Spinal cord (tissue), 10 donors: Measurements from ENCODE around the gene DLEU7. TPM values are rescaled to one million over a fixed set of nuclear protein-coding genes. Genes with fewer than 3 reads are reported as not detected.
A peak's percentile ranks its signal among the peaks of the same experiment; 100 is the strongest.

Experiments
- DNase-seq, 6 donors: peaks; one replicate each; pipeline versions ENCODE4 v3.0.0 to v3.0.0-alpha.2; 2013 to 2015; ENCODE audit warnings: low spot score in 6 of 6, low read depth in 4 of 6
- H3K27ac ChIP-seq: one replicate; pipeline ENCODE4 v1.5.1; 2013; ENCODE audit warnings: low read depth, low read length, control low read depth
- H3K27me3 ChIP-seq: one replicate; pipeline ENCODE4 v1.6.1; 2013; ENCODE audit warnings: low read length; ENCODE audit not compliant: control insufficient read depth, insufficient read depth
- H3K36me3 ChIP-seq: one replicate; pipeline ENCODE4 v1.6.1; 2013; ENCODE audit warnings: low read length; ENCODE audit not compliant: control insufficient read depth, insufficient read depth
- H3K4me1 ChIP-seq: one replicate; pipeline ENCODE4 v1.6.1; 2013; ENCODE audit warnings: low read length; ENCODE audit not compliant: control insufficient read depth, insufficient read depth
- H3K4me3 ChIP-seq: one replicate; pipeline ENCODE4 v1.5.1; 2013; ENCODE audit warnings: low read depth, low read length, control low read depth
- H3K9me3 ChIP-seq: one replicate; pipeline ENCODE4 v1.6.1; 2013; ENCODE audit warnings: low read length; ENCODE audit not compliant: control insufficient read depth, insufficient read depth
- WGBS: methylation state at CpG from one replicate; pipeline ENCODE4 v1.1.5; 2013; ENCODE audit warnings: missing lambda C conversion rate; ENCODE audit not compliant: insufficient coverage; 5-methylcytosine and 5-hydroxymethylcytosine counted together
- polyA plus RNA-seq, 2 donors: library from polyadenylated mRNA; unstranded; fragments of 120-200 nt; gene quantifications; one replicate each; pipeline ENCODE4 v1.2.1, GENCODE V29; 2013; ENCODE audit not compliant: insufficient read length in 2 of 2
- total RNA-seq, 2 donors: library from RNA; depleted of rRNA in 1 of 2; stranded (reverse); fragments of 120-200 nt in 1 of 2; fragments of >200 nt in 1 of 2; gene quantifications; one replicate each; pipeline versions ENCODE4 v1.2.3 to v1.2.4, GENCODE V29; 2013 to 2014
- donor health status: healthy.

Gene DLEU7
- total and polyA plus RNA-seq, 4 donors = 3.9 to 8.8 (median 8.1) TPM

- Histone ChIP-seq H3K27me3 (no peaks in the 10 kb centered on the region), H3K4me1 (no peaks in the 10 kb centered on the region), H3K9me3 (no peaks in the 10 kb centered on the region), H3K4me3 (no peak overlapping the region), H3K36me3 (no peaks in the 10 kb centered on the region), H3K27ac (no peak overlapping the region)
- WGBS = 100% methylated on average over 1 of the region's 2 CpGs
- DNase-seq = no peak
Measured at GRCh38 chr13:50873991-50874390, 30.5 kb upstream of the DLEU7 start.

- Histone ChIP-seq H3K36me3 (no peaks in the 10 kb centered on the region), H3K4me1 (no peaks in the 10 kb centered on the region), H3K9me3 (no peaks in the 10 kb centered on the region), H3K27ac (no peak overlapping the region), H3K4me3 (no peak overlapping the region), H3K27me3 (no peaks in the 10 kb centered on the region)
- WGBS = 63% methylated on average over 2 of the region's 2 CpGs
- no peak for DNase-seq
Measured at GRCh38 chr13:50873467-50873866, 30.0 kb upstream of the DLEU7 start.

- H3K27me3 ChIP-seq = no peaks in the 10 kb centered on the region
- no peak overlapping the region for H3K4me3 ChIP-seq
- no CpG with 5 or more reads among the region's 1 CpG for WGBS
Measured at GRCh38 chr13:50871405-50871804, 27.9 kb upstream of the DLEU7 start.

GRCh38 chr13:50867637-50867945 is 24.1 kb upstream of the DLEU7 start:
- H3K27me3 ChIP-seq = no peaks in the 10 kb centered on the region
- H3K4me1 ChIP-seq = no peaks in the 10 kb centered on the region
- no peak for DNase-seq
- no peaks in the 10 kb centered on the region for H3K36me3 ChIP-seq
- H3K27ac ChIP-seq = no peak overlapping the region
- WGBS = 0% methylated on average over 1 of the region's 3 CpGs
- H3K9me3 ChIP-seq = peaks cover 3% of the 10 kb centered on the region
- no peak overlapping the region for H3K4me3 ChIP-seq

More at GRCh38 chr13:50871405-50871804, 27.9 kb upstream of the DLEU7 start:
- H3K36me3 ChIP-seq = no peaks in the 10 kb centered on the region
- H3K9me3 ChIP-seq = no peaks in the 10 kb centered on the region
- no peaks in the 10 kb centered on the region for H3K4me1 ChIP-seq
- DNase-seq = no peak
- H3K27ac ChIP-seq = no peak overlapping the region

- H3K4me1 ChIP-seq = no peaks in the 10 kb centered on the region
- peaks cover 3% of the 10 kb centered on the region for H3K9me3 ChIP-seq
- WGBS = 100% methylated on average over 1 of the region's 2 CpGs
- DNase-seq = no peak
- no peak overlapping the region for H3K4me3 ChIP-seq
- H3K36me3 ChIP-seq = no peaks in the 10 kb centered on the region
- no peaks in the 10 kb centered on the region for H3K27me3 ChIP-seq
- H3K27ac ChIP-seq = no peak overlapping the region
Measured at GRCh38 chr13:50866817-50867636, 23.5 kb upstream of the DLEU7 start.

GRCh38 chr13:50864492-50864891 is 21.0 kb upstream of the DLEU7 start:
- peaks cover 3% of the 10 kb centered on the region for H3K9me3 ChIP-seq
- no peak for DNase-seq
- WGBS = 100% methylated on average over 1 of the region's 1 CpG
- no peaks in the 10 kb centered on the region for H3K4me1 ChIP-seq
- H3K36me3 ChIP-seq = no peaks in the 10 kb centered on the region
- H3K27ac ChIP-seq = no peak overlapping the region
- no peaks in the 10 kb centered on the region for H3K27me3 ChIP-seq
- H3K4me3 ChIP-seq = no peak overlapping the region

- Histone ChIP-seq H3K27me3 (no peaks in the 10 kb centered on the region), H3K4me3 (no peak overlapping the region), H3K4me1 (no peaks in the 10 kb centered on the region), H3K9me3 (peaks cover 4% of the 10 kb centered on the region), H3K36me3 (no peaks in the 10 kb centered on the region), H3K27ac (no peak overlapping the region)
- no peak for DNase-seq
- no CpG with 5 or more reads among the region's 2 CpGs for WGBS
Measured at GRCh38 chr13:50855681-50856080, 12.2 kb upstream of the DLEU7 start.

GRCh38 chr13:50850445-50850844 is 7.0 kb upstream of the DLEU7 start:
- DNase-seq = no peak
- no peak overlapping the region for H3K27ac ChIP-seq
- H3K27me3 ChIP-seq = no peaks in the 10 kb centered on the region
- H3K4me3 ChIP-seq = no peak overlapping the region
- H3K9me3 ChIP-seq = no peaks in the 10 kb centered on the region
- no CpG with 5 or more reads among the region's 2 CpGs for WGBS
- H3K36me3 ChIP-seq = no peaks in the 10 kb centered on the region
- H3K4me1 ChIP-seq = no peaks in the 10 kb centered on the region

- Histone ChIP-seq H3K4me3 (no peak overlapping the region), H3K27ac (no peak overlapping the region), H3K9me3 (no peaks in the 10 kb centered on the region), H3K27me3 (no peaks in the 10 kb centered on the region), H3K4me1 (peaks cover 15% of the 10 kb centered on the region), H3K36me3 (no peaks in the 10 kb centered on the region)
- WGBS = 94% methylated on average over 5 of the region's 5 CpGs
- DNase-seq = peak in 1 of 6 donors; percentile 3
Measured at GRCh38 chr13:50847501-50847900, 4.0 kb upstream of the DLEU7 start.

- no peaks in the 10 kb centered on the region for H3K36me3 ChIP-seq
- 56% methylated on average over 5 of the region's 5 CpGs for WGBS
- H3K9me3 ChIP-seq = no peaks in the 10 kb centered on the region
- no peaks in the 10 kb centered on the region for H3K27me3 ChIP-seq
- peaks cover 15% of the 10 kb centered on the region for H3K4me1 ChIP-seq
- no peak for DNase-seq
- no peak overlapping the region for H3K4me3 ChIP-seq
- no peak overlapping the region for H3K27ac ChIP-seq
Measured at GRCh38 chr13:50846861-50847475, 3.5 kb upstream of the DLEU7 start.
